Esophagus muscularis mucosa (tissue), 4 donors: ENCODE measurements around the gene CERS2. TPM values are rescaled to one million over a fixed set of nuclear protein-coding genes. Genes with fewer than 3 reads are reported as not detected.

ENCODE experiments used
- DNase-seq: peaks from one replicate; pipeline ENCODE4 v3.0.0-alpha.2; 2017; ENCODE audit errors: extremely low spot score
- H3K27ac ChIP-seq, 4 donors: fragments of 200-600 bp; sonication (generic); replicated peaks in 1 of 4; 1 replicate in 3 of 4; 2 replicates in 1 of 4; pipeline ENCODE4 v1.5.1; 2016 to 2019; ENCODE audit warnings: mild to moderate bottlenecking in 1 of 4
- H3K27me3 ChIP-seq, 4 donors: fragments of 200-600 bp; sonication (generic); one replicate each; pipeline versions ENCODE4 v1.5.1 to v1.6.0; 2016 to 2019
- H3K36me3 ChIP-seq, 4 donors: fragments of 200-600 bp; sonication (generic); one replicate each; pipeline ENCODE4 v1.5.1; 2016 to 2019
- H3K4me1 ChIP-seq, 4 donors: fragments of 200-600 bp; sonication (generic); one replicate each; pipeline ENCODE4 v1.5.1; 2016 to 2019
- H3K4me3 ChIP-seq, 4 donors: fragments of 200-600 bp; sonication (generic); 1 replicate in 2 of 4; 2 replicates in 2 of 4; pipeline ENCODE4 v1.5.1; 2016 to 2019; ENCODE audit warnings: mild to moderate bottlenecking in 4 of 4, moderate library complexity in 1 of 4
- H3K9me3 ChIP-seq, 4 donors: fragments of 200-600 bp; sonication (generic); 1 replicate in 3 of 4; 2 replicates in 1 of 4; pipeline ENCODE4 v1.5.1; 2016 to 2019
- CTCF ChIP-seq, 3 experiments: fragments of 200-600 bp in 2 of 3; fragments of 450-650 bp in 1 of 3; sonication (generic) in 2 of 3; IDR thresholded peaks; one replicate each; pipeline ENCODE4 v1.5.1; 2017 to 2019; ENCODE audit warnings: antibody characterized with exemption in 3 of 3, mild to moderate bottlenecking in 2 of 3, moderate library complexity in 1 of 3
- EP300 ChIP-seq: sonication (generic); formaldehyde crosslinking; IDR thresholded peaks from one replicate; pipeline ENCODE4 v1.6.1; 2017; ENCODE audit warnings: antibody characterized with exemption
- POLR2A ChIP-seq: fragments of 450-650 bp; IDR thresholded peaks from one replicate; pipeline ENCODE4 v1.6.1; 2017; ENCODE audit warnings: antibody characterized with exemption, moderate library complexity, mild to moderate bottlenecking, low read depth
- POLR2AphosphoS5 ChIP-seq, 2 donors: sonication (generic); formaldehyde crosslinking; IDR thresholded peaks; one replicate each; pipeline ENCODE4 v1.6.1; 2017; ENCODE audit warnings: antibody characterized with exemption in 2 of 2
- WGBS: methylation state at CpG from one replicate; pipeline ENCODE4 v1.1.5; 2018; 5-methylcytosine and 5-hydroxymethylcytosine counted together
- intact Hi-C: fragments of 100-400 bp; cut with DNase I; formaldehyde crosslinking; loops from one replicate; pipeline ENCODE4 v1.15.1; 2023
- total RNA-seq, 4 donors: library from RNA; depleted of rRNA; stranded (reverse); fragments of >200 nt; gene quantifications; one replicate each; pipeline versions ENCODE4 v1.1.0 to v1.2.1, GENCODE V29; 2016

Gene CERS2
- total RNA-seq, 4 donors from 2014 or later: 91.8 to 130 (median 117) TPM

- Histone ChIP-seq H3K36me3 (peaks cover 32 to 64% (median 55%) of the 10 kb centered on the region in 4 donors), H3K4me3 (no peak overlapping the region), H3K27me3 (no peaks in the 10 kb centered on the region), H3K27ac (peak overlapping the region in 1 of 4 donors; percentile 24), H3K9me3 (no peaks in the 10 kb centered on the region), H3K4me1 (peaks cover 37 to 45% (median 41%) of the 10 kb centered on the region in 4 donors)
- 79% methylated on average over 14 of the region's 17 CpGs for WGBS
- intact Hi-C loops: no loop called here
- TF ChIP-seq EP300 (no peak), POLR2A (no peak), POLR2AphosphoS5 (IDR thresholded peaks at IDR 0.05) (no peak), CTCF (IDR thresholded peaks at IDR 0.05) (no peak)
- no peak for DNase-seq
Measured at GRCh38 chr1:150999051-150999674, 24.5 kb upstream of the CERS2 start.

- Histone ChIP-seq H3K4me3 (no peak overlapping the region), H3K27ac (no peak overlapping the region), H3K27me3 (no peaks in the 10 kb centered on the region), H3K9me3 (no peaks in the 10 kb centered on the region), H3K36me3 (peaks cover 32 to 64% (median 55%) of the 10 kb centered on the region in 4 donors), H3K4me1 (peaks cover 25 to 33% (median 29%) of the 10 kb centered on the region in 4 donors)
- no peak for DNase-seq
- intact Hi-C loops: no loop called here
- 70% methylated on average over 4 of the region's 5 CpGs for WGBS
- TF ChIP-seq POLR2AphosphoS5 (IDR thresholded peaks at IDR 0.05): no peak
- no peak for TF ChIP-seq EP300
- TF ChIP-seq POLR2A: no peak
- TF ChIP-seq CTCF (IDR thresholded peaks at IDR 0.05): no peak
Measured at GRCh38 chr1:150997949-150998348, 23.3 kb upstream of the CERS2 start.

- Histone ChIP-seq H3K36me3 (peaks cover 32 to 59% (median 51%) of the 10 kb centered on the region in 4 donors), H3K4me3 (no peak overlapping the region), H3K27me3 (no peaks in the 10 kb centered on the region), H3K27ac (no peak overlapping the region), H3K4me1 (peaks cover 19 to 26% (median 22%) of the 10 kb centered on the region in 4 donors), H3K9me3 (no peaks in the 10 kb centered on the region)
- TF ChIP-seq POLR2A (no peak), POLR2AphosphoS5 (IDR thresholded peaks at IDR 0.05) (no peak), CTCF (IDR thresholded peaks at IDR 0.05) (no peak), EP300 (no peak)
- intact Hi-C loops: no loop called here
- 92% methylated on average over 19 of the region's 20 CpGs for WGBS
- DNase-seq: no peak
Measured at GRCh38 chr1:150997126-150997872, 22.7 kb upstream of the CERS2 start.

- TF ChIP-seq POLR2A: no peak
- TF ChIP-seq CTCF (IDR thresholded peaks at IDR 0.05): peak; percentile 74 to 88 (median 81)
- TF ChIP-seq POLR2AphosphoS5 (IDR thresholded peaks at IDR 0.05): peak in 1 of 2 donors; percentile 19
- TF ChIP-seq EP300: no peak
- H3K27ac ChIP-seq: peak overlapping the region; percentile 41 to 64 (median 58)
- no peak for DNase-seq
- no peaks in the 10 kb centered on the region for H3K9me3 ChIP-seq
- WGBS: 33% methylated on average over 9 of the region's 9 CpGs
- H3K4me3 ChIP-seq: peak overlapping the region in 1 of 4 donors; percentile 11
- H3K27me3 ChIP-seq: no peaks in the 10 kb centered on the region
- intact Hi-C loops: no loop called here
- peaks cover 32 to 45% (median 39%) of the 10 kb centered on the region in 4 donors for H3K36me3 ChIP-seq
- H3K4me1 ChIP-seq: peaks cover 11 to 16% (median 14%) of the 10 kb centered on the region in 4 donors
Measured at GRCh38 chr1:150995896-150996295, 21.3 kb upstream of the CERS2 start.
